HepG2 (cell line): ENCODE results near the gene ADM5. TPM values are rescaled to one million over a fixed set of nuclear protein-coding genes. Genes with fewer than 3 reads are reported as not detected.
A peak's percentile ranks its signal among the peaks of the same experiment; 100 is the strongest.

Source experiments
- BRD4 ChIP-seq: sonication (generic); formaldehyde crosslinking; IDR thresholded peaks from 2 replicates; pipeline ENCODE4 v1.4.0; 2020; ENCODE audit warnings: missing genetic modification reagents
- DMAP1 ChIP-seq: IDR thresholded peaks from 2 replicates; pipeline ENCODE4 v1.6.1; 2016
- EP300 ChIP-seq, 3 experiments: sonication (generic) in 1 of 3; formaldehyde crosslinking in 1 of 3; IDR thresholded peaks; 2 replicates each; pipeline versions ENCODE4 v1.5.1 to v1.6.1; 2011 to 2020; ENCODE audit warnings: low read depth in 2 of 3, low read length in 2 of 3, borderline replicate concordance in 1 of 3, improper control_type of control experiment in 1 of 3, mild to moderate bottlenecking in 1 of 3, missing genetic modification reagents in 1 of 3, moderate library complexity in 1 of 3
- MAX ChIP-seq: IDR thresholded peaks from 2 replicates; pipeline ENCODE4 v1.6.1; 2012; ENCODE audit warnings: inconsistent platforms
- MTA3 ChIP-seq: sonication (generic); formaldehyde crosslinking; IDR thresholded peaks from 2 replicates; pipeline ENCODE4 v1.4.0; 2020; ENCODE audit warnings: missing genetic modification reagents
- REPIN1 ChIP-seq: sonication (generic); formaldehyde crosslinking; IDR thresholded peaks from 2 replicates; pipeline ENCODE4 v1.8.0; 2022; ENCODE audit warnings: missing genetic modification reagents, low read depth, mild to moderate bottlenecking, borderline replicate concordance
- USF2 ChIP-seq, 2 experiments: sonication (generic) in 1 of 2; formaldehyde crosslinking in 1 of 2; IDR thresholded peaks; 2 replicates each; pipeline versions ENCODE4 v1.5.1 to v1.6.1; 2011 to 2020; ENCODE audit warnings: borderline replicate concordance in 1 of 2, low read depth in 1 of 2, low read length in 1 of 2, mild to moderate bottlenecking in 1 of 2, missing genetic modification reagents in 1 of 2, moderate library complexity in 1 of 2
- ZNF331 ChIP-seq: sonication (generic); formaldehyde crosslinking; IDR thresholded peaks from 2 replicates; pipeline ENCODE4 v1.4.0; 2020; ENCODE audit warnings: missing genetic modification reagents
- ZNF576 ChIP-seq: sonication (generic); formaldehyde crosslinking; IDR thresholded peaks from 2 replicates; pipeline ENCODE4 v1.4.0; 2020; ENCODE audit warnings: mild to moderate bottlenecking, missing genetic modification reagents
- ZNF670 ChIP-seq: sonication (generic); formaldehyde crosslinking; IDR thresholded peaks from 2 replicates; pipeline ENCODE4 v1.8.0; 2022; ENCODE audit warnings: mild to moderate bottlenecking, missing genetic modification reagents, borderline replicate concordance
- ZNF674 ChIP-seq: sonication (generic); formaldehyde crosslinking; IDR thresholded peaks from 2 replicates; pipeline ENCODE4 v1.5.0; 2020; ENCODE audit warnings: low read depth, mild to moderate bottlenecking, missing genetic modification reagents
- ZNF770 ChIP-seq: sonication (generic); formaldehyde crosslinking; IDR thresholded peaks from 2 replicates; pipeline ENCODE4 v1.5.0; 2020; ENCODE audit warnings: mild to moderate bottlenecking, missing genetic modification reagents
- ZSCAN20 ChIP-seq: sonication (generic); formaldehyde crosslinking; IDR thresholded peaks from 2 replicates; pipeline ENCODE4 v1.4.0; 2020; ENCODE audit warnings: missing genetic modification reagents, mild to moderate bottlenecking, borderline replicate concordance
- polyA plus RNA-seq, 8 experiments: library from polyadenylated mRNA; depleted of rRNA in 3 of 8; stranded (reverse) in 7 of 8; unstranded in 1 of 8; fragments of >200 nt; fragmentation: Illumina TruSeq in 4 of 8; extraction: Trizol in 4 of 8; gene quantifications; 2 replicates each; pipeline versions ENCODE4 v1.2.1 to v1.2.3, GENCODE V29; 2011 to 2016; ENCODE audit warnings: low read depth in 4 of 8, missing spikeins in 1 of 8, mixed read lengths in 1 of 8; ENCODE audit not compliant: insufficient read depth in 1 of 8
- total RNA-seq, 5 experiments: library from RNA; depleted of rRNA; stranded (reverse); fragments of >200 nt; fragmentation: Illumina TruSeq; extraction: Trizol; gene quantifications; 2 replicates each; pipeline ENCODE4 v1.2.3, GENCODE V29; 2016; ENCODE audit warnings: low read depth in 1 of 5
- TF ChIP-seq, protein P1 (sequence below): sonication (generic); formaldehyde crosslinking; IDR thresholded peaks from 2 replicates; pipeline ENCODE4 v1.4.0; 2020; ENCODE audit warnings: missing genetic modification reagents
- TF ChIP-seq, protein P2 (sequence below): IDR thresholded peaks from 2 replicates; pipeline ENCODE4 v1.6.1; 2016

Gene ADM5
- total and polyA plus RNA-seq, 2 of the 13 experiments (the other 11 are each of a cell fraction or from before 2014, with no cell fraction given) = 2.7 to 4.1 TPM

DNA sequence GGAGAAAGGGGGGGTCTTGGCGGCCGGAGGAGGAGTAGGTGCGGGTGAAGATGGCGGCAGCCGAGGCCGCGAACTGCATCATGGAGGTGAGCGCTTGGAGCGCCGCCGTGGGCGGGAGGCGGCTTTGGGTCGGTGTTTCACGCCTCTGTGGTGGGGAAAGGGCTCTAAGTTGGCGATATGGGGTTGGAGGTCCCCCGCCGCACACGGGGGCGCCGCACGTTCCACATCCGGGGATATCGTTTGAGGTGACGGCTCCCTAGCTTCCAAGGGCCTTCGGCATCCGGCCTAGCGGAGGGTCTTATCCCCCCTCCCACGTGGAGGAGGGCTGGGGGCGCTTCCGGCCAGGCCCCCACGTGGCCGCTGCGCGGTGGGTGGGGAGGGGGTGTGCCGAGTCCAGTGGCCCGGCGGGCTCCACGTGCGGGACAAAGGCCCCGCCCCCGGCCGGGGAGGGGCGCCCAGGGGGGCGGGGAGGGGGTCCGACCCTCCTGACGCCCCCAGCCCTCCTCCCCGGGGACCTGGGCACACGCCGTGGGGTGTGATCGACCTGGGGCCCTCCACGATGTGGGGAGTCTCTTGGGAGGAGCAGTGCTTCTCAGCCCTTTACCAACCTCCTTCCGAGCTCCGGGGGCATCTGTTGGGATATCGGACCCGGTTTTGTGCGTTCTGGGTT lies 12.0 kb upstream of the ADM5 start, which contains the start of gene PRMT1 (continued):
- 0 out of 2 replicates have a peak, but pooled peaks have one; percentile 1 for TF ChIP-seq USF2 (IDR thresholded peaks at IDR 0.05; ENCODE audit: low read depth, low read length)
- TF ChIP-seq USF2 (CRISPR knock-in tag; IDR thresholded peaks at IDR 0.05; ENCODE audit: borderline replicate concordance) = 0 out of 2 replicates have a peak, but pooled peaks have one; percentile 39
- TF ChIP-seq MTA3 (CRISPR knock-in tag) = no peak
- TF ChIP-seq ZNF770 (CRISPR knock-in tag) = no peak
- TF ChIP-seq, protein P1, sequence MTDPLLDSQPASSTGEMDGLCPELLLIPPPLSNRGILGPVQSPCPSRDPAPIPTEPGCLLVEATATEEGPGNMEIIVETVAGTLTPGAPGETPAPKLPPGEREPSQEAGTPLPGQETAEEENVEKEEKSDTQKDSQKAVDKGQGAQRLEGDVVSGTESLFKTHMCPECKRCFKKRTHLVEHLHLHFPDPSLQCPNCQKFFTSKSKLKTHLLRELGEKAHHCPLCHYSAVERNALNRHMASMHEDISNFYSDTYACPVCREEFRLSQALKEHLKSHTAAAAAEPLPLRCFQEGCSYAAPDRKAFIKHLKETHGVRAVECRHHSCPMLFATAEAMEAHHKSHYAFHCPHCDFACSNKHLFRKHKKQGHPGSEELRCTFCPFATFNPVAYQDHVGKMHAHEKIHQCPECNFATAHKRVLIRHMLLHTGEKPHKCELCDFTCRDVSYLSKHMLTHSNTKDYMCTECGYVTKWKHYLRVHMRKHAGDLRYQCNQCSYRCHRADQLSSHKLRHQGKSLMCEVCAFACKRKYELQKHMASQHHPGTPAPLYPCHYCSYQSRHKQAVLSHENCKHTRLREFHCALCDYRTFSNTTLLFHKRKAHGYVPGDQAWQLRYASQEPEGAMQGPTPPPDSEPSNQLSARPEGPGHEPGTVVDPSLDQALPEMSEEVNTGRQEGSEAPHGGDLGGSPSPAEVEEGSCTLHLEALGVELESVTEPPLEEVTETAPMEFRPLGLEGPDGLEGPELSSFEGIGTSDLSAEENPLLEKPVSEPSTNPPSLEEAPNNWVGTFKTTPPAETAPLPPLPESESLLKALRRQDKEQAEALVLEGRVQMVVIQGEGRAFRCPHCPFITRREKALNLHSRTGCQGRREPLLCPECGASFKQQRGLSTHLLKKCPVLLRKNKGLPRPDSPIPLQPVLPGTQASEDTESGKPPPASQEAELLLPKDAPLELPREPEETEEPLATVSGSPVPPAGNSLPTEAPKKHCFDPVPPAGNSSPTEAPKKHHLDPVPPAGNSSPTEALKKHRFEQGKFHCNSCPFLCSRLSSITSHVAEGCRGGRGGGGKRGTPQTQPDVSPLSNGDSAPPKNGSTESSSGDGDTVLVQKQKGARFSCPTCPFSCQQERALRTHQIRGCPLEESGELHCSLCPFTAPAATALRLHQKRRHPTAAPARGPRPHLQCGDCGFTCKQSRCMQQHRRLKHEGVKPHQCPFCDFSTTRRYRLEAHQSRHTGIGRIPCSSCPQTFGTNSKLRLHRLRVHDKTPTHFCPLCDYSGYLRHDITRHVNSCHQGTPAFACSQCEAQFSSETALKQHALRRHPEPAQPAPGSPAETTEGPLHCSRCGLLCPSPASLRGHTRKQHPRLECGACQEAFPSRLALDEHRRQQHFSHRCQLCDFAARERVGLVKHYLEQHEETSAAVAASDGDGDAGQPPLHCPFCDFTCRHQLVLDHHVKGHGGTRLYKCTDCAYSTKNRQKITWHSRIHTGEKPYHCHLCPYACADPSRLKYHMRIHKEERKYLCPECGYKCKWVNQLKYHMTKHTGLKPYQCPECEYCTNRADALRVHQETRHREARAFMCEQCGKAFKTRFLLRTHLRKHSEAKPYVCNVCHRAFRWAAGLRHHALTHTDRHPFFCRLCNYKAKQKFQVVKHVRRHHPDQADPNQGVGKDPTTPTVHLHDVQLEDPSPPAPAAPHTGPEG (CRISPR knock-in tag) = no peak
- TF ChIP-seq ZNF576 = no peak
- peak; percentile 77 for TF ChIP-seq REPIN1
- no peak; a peak in 1 of 4 replicates for TF ChIP-seq EP300 (IDR thresholded peaks at IDR 0.05; ENCODE audit: low read depth in 2 of 2, low read length in 2 of 2)
- TF ChIP-seq EP300 (CRISPR knock-in tag; IDR thresholded peaks at IDR 0.05; ENCODE audit: borderline replicate concordance) = no peak; the same call in 1 of the 2 replicates
- TF ChIP-seq DMAP1 (CRISPR knock-in tag) = peak; percentile 97
- no peak for TF ChIP-seq ZNF674
- TF ChIP-seq MAX = peak; percentile 97
- 0 out of 2 replicates have a peak, but pooled peaks have one; percentile 62 for TF ChIP-seq ZNF670 (CRISPR knock-in tag)
- TF ChIP-seq BRD4 (CRISPR knock-in tag) = peak; percentile 80; the same call in 1 of the 2 replicates
- no peak for TF ChIP-seq ZSCAN20 (CRISPR knock-in tag)
- TF ChIP-seq, protein P2, sequence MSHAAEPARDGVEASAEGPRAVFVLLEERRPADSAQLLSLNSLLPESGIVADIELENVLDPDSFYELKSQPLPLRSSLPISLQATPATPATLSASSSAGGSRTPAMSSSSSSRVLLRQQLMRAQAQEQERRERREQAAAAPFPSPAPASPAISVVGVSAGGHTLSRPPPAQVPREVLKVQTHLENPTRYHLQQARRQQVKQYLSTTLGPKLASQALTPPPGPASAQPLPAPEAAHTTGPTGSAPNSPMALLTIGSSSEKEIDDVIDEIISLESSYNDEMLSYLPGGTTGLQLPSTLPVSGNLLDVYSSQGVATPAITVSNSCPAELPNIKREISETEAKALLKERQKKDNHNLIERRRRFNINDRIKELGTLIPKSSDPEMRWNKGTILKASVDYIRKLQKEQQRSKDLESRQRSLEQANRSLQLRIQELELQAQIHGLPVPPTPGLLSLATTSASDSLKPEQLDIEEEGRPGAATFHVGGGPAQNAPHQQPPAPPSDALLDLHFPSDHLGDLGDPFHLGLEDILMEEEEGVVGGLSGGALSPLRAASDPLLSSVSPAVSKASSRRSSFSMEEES (CRISPR knock-in tag) = 0 out of 2 replicates have a peak, but pooled peaks have one; percentile 32
- TF ChIP-seq ZNF331 (CRISPR knock-in tag) = no peak
